GM11168 (cell line): Measurements from ENCODE around the gene TMEM120A.
"Not testable (repeated sequence)": the region's sequence is repeated elsewhere in the genome, so short reads cannot be mapped to it uniquely, and the experiment has no call there.

Experiments
- in situ Hi-C: fragments of 300-500 bp; cut with MboI; formaldehyde crosslinking; loops from one replicate; pipeline ENCODE4 v1.12.0; 2022; ENCODE audit warnings: low sequenced_read_pairs; ENCODE audit not compliant: unreplicated experiment

The TMEM120A gene

DNA sequence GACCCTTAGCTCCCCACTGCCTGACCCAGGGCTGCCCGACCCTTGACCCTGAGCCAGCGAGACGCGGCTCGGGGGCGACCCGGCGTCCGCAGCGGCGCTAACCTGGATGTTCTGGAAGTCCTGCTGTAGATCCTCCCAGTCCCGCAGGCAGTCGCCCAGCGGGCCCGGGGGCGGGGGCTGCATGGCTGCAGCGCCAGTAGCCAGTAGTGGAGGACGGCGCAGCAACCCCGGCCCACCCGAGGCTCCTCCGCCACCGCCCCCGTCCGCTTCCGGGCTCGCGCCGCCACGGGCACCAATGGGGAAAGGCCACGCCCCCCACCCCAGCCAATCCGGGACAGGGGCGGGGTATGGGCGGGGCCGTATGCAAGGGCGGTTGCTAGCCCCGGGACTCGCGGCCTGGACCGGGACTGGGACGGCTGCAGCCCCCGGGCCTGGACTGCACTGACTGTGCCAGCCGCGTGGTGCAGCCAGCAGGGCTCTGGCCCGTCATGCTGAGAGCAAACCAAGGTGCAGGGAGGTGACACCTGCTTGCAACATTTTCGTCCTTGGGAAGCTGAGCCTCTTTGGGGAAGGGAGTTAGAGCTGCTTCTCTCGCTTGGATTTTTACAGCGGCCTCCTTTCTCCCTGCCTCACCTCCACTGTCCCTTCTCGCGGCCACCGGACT lies at the start of gene TMEM120A:
TMEM120A (minus strand) TSS at position 208 of the 664 bp plus-strand sequence; CDS start at position 183, 25 bp downstream.
- in situ Hi-C loops = no loop called here

DNA sequence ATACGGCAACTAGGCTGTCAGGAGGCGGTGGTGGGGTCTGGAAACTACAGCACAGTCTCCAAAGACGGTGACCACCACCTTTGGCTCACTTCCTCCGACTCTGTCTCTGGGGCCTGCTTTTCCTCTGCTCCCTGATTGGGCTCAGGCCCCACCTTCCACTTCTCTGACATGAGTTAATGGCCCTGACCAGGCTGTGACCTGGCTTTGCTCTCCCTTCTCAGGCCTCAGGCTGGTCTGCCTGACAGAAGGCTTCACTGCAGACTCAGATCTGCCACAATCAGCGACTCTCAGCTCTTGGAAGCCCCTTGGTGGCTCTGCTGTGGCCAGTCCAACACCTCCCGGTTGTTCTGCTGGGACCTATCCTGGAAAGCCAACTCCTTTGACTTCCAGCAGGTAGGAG lies 45.7 kb upstream of the TMEM120A start:
- in situ Hi-C loops = no loop called here

DNA sequence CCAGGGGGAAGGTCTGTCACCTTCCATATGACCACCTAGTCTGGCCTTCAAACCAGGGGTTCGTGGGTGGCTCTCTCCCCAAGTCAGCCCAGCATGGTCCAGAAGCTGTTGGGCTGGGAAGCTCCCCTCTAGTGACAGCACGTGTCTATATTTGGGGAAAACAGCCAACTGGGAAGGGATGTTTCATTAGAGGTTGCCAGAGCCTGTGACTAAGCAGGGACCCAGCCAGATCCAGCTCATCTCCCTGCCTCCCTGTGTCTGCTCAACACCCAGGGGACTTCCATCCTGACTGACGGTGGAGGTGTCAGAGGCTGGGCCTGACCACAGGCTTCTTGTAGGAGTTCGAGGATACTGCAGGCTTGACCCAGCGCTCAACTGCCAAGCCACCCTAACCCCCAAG lies 42.9 kb upstream of the TMEM120A start:
- in situ Hi-C loops = no loop called here

DNA sequence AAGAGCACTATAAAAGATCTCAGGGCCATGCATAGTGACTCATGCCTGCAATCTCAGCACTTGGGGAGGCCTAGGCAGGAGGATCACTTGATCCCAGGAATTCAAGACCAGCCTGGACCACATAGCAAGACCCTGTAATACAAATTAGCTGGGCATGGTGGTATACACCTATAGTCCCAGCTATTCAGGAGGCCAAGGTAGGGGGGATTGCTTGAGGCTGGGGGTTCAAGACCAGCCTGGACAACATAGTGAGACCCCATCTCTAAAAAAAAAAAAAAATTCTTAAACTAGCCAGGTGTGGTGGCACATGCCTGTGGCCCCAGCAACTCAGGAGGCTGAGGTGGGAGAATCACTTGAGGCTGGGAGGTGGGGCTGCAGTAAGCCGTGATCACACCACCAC lies 37.6 kb upstream of the TMEM120A start:
- in situ Hi-C loops = no loop called here

DNA sequence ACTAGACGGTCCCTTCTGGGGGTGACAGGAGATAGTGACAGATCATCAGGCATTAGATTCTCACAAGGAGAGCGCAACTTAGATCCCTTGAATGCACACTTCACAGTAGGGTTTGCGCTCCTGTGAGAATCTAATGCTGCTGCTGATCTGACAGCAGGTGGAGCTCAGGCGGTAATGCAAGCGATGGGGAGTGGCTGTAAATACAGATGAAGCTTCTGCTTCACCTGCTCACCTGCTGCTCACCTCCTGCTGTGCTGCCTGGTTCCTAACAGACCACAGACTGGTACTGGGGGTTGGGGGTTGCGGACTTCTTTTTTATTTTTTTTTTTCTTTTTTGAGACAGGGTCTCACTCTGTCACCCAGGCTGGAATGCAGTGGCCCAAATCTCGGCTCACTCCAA lies 35.3 kb upstream of the TMEM120A start:
- in situ Hi-C loops = loop anchor here (10.0 kb wide), 1 partner anchor 155 kb away; the partner anchor contains the start of gene RHBDD2

DNA sequence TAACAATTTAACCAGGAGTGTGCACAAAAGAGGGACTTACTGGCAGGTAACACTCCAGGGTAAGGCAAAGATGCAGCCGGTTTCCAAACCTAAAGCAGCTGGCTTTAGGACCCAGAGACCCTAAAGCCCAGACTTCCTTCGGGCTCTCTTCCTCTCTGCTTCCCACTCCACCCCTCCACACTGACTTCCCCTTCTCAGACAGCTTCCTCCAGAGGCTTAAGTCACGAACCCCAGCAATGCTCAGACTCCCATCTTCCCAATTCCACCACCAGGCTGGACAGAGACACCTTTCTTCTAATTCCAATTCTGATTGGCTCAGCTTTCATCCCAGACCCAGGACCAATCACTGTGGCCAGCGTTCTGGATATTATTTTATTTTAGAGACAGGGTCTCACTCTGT lies 28.6 kb upstream of the TMEM120A start:
- in situ Hi-C loops = loop anchor here (10.0 kb wide), 1 partner anchor 148 kb away; the partner anchor contains the start of gene RHBDD2

DNA sequence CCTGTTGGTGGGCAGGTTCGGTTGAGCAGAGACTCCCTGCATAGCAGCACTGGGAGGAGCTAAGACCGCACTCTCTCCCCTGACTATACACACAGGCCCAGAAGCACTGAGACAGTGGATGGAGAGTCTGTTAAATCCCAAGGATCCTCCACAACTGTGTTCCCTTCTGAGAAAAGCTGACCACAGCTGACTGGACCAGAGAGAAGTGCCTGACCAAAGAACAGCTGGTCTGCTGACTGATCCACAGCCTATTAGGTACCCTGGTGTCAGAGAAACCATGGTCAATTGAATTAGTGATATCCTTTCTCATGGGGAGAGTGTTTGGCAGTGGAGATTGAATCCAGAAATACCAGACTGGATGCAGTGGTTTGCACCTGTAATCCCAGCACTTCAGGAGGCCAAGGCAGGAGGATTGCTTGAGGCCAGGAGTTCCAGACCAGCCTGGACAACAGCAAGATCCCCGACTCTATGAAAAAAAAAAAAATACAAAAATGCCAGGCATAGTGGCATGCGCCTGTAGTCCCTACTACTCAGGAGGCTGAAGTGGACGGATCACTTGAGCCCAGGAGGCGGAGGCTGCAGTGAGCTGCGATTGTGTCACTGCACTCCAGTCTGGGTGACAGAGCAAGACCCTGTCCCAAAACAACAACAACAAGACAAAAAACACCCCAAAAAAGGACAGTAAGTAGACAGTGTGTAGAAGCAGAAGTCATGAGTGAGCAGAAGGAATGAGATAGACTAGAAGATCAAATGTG lies 27.8 kb upstream of the TMEM120A start:
- in situ Hi-C loops = loop anchor here (10.0 kb wide), 1 partner anchor 147 kb away; the partner anchor contains the start of gene RHBDD2

DNA sequence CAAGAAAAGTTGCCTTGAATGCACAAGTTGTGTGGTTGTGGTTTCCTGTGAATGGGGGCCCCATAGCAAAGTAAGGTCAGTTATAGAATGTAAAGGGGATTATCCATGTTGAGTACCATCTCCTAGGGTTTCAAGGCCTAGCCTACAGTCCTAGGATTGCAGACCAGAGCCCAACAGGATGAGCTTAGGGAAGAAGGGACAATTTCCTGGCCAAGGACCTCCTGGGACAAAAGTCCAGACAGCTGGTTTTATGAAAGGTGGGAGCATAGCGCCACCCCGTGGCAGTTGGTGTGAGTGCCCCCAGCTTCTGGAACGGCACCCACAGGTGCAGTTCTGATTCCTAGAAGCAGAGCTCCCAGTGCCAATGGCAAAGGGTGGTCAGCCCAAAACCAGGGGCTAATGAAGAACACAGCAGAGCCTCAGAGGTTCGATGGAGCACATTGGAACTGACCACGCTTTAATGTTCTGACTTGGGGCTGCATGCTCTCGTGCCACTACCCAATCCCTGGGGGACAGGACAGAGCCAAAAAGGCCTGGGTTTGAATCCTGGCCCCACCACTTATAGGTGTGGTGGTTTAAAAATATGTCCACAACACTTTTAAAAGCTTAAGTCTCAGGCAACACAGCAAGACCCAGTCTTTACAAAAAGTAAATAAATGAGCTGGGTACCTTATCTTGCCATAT lies 25.8 kb upstream of the TMEM120A start:
- in situ Hi-C loops = loop anchor here (10.0 kb wide), 1 partner anchor 145 kb away; the partner anchor contains the start of gene RHBDD2

DNA sequence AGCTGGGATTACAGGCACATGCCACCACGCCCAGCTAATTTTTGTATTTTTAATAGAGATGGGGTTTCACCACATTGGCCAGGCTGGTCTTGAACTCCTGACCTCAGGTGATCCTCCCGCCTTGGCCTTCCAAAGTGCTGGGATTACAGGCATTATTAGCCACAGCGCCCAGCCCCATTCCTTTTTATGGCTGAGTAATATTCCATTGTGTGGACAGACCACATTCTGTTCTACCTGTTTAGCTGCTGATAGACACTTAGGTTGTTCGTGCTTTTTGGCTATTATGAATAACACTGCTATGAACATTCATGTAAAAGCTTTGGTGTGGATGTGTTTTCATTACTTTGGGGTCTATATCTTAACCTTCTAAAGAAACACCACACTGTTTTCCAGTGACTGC lies 24.1 kb upstream of the TMEM120A start:
- in situ Hi-C loops = not testable (repeated sequence)

DNA sequence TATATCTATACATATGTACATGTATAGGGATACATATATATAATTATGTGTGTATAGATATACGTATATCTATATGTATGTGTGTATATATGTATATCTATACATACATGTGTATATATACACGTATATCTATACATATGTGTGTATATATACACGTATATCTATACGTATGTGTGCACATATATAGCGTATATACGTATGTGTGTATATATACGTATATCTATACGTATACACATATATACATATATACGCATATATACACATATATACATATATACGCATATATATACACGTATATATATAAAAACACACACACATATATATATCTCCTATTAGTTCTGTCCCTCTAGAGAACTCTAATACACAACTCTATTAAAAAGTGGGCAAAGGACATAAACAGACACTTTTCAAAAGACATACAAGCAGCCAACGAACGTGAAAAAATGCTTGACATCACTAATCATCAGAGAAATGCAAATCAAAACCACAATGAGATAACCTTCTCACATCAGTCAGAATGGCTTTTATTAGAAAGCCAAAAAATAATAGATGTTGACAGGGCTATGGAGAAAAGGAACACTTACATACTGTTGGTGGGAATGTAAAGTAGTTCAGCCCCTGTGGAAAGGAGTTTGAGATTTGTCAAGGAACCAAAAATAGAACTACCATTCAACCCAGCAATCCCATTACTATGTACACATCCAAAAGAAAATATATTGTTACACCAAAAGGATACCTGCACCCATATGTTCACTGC lies 22.0 kb upstream of the TMEM120A start:
- in situ Hi-C loops = no loop called here

DNA sequence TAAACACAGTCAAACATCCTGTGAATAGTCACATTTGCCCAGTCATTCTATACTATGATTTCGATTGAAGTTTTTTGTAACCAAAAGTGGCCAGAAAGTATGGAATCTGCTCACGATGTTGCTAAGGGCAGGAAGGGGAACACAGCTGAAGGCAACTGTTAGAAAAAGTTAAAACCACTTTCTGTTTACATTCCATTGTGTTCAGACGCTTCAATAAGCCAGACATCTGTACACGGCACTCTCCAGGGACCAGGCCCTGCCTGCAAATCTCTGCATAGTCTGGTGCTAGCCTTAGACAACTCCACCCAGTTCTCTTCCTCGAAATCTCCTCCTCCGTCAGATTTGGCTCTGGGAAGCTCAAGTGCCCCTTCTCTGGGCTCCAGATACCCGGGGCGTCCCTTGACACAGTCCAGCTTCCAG lies 17.1 kb upstream of the TMEM120A start:
- in situ Hi-C loops = no loop called here

DNA sequence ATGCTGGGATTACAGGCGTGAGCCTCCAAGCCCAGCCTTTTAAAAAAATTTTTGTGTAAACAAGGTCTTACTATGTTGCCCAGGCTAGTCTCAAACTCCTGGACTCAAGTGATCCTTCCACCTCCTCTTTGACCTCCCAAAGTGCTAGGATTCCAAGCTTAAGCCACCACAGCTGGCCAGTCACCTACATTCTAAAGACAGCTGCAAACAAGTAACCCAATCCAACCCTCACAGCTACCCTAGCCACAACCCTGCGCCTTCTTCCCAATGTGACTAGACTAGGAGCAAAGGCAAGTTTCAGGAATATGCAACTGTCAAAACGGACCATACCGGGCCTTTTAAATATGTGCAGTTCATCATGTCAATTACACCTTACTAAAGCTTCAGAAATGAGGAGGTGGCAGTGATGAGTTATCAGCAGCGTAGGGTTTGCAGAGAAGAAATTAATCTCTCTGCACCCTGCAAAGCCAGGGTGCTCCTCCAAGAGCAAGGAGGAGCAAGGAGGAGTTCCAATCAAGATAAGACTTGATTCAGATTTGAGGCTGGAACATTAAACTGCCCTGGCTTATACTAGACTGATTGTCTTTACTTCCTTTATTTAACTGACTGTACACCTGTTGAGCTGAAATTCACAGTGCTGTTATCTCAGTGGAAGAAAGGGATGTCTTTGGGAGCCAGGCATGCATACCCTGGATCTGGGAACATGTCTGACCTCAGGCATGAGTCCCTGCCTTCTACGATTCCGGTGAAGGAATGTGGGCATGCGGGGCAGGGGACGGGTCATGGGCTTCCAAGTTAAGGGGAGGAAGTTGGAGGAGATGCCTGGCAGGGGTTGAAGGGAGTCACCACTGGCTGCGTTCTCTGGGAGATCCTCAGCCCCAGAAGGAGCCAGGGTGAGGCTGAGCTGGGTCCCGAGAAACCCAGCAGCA lies 15.5 kb upstream of the TMEM120A start:
- in situ Hi-C loops = no loop called here

DNA sequence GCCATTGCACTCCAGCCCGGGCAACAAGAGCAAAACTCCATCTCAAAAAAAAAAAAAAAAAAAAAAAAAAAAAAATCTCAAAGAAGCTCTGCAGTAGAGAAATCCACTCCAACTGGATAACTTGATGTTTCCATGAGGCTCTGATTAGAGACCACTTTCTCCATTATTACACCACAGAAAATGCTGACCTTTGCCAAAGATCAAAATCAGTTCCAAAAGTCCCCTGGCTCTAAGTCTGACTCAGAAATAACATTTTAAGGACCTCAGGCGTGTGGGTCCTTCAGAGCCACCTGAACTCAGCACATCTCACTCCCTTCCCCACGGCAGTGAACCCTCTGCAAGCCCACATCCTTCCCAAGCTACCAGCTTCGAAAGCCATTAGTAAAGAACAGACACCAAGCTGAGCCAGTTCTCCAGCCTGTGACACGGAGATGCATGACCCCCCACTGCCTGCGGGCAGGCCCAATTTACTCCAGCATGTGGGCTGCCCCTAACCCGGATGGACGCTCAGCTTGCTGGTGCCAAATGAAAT lies 13.8 kb upstream of the TMEM120A start:
- in situ Hi-C loops = no loop called here

DNA sequence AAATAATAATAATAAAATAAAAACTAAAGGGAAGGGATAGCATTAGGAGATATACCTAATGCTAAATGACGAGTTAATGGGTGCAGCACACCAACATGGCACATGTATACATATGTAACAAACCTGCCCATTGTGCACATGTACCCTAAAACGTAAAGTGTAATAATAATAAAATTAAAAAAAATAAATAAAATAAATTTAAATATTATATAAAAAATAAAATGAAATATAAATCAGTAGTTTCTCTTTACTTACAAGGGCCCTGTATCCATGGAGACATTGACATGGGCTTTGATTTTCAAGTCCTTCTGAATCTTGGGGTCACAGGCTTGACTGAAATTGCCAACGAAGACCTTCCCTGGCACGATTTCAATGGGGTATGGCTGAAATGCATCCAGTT lies 10.6 kb upstream of the TMEM120A start:
- in situ Hi-C loops = not testable (repeated sequence)

DNA sequence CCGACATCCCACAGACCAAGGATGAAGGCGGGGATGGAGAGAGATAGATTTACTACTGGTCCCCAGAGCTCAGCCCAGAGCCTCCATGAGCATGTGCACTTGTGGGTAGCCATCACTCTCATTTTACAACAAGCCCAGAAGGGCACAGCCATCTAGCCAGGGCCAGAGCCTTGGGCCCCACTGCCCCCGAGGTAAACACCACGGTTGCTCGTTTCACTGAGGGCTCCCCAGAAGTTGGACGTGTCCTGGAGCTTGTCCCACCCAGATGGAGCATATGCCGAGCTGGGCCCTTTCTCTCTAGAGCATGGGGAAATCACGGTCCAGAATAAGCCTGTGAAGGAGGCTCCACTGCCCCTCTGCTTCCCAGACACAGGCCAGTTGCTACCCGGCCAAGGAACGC lies 9.0 kb upstream of the TMEM120A start:
- in situ Hi-C loops = no loop called here

DNA sequence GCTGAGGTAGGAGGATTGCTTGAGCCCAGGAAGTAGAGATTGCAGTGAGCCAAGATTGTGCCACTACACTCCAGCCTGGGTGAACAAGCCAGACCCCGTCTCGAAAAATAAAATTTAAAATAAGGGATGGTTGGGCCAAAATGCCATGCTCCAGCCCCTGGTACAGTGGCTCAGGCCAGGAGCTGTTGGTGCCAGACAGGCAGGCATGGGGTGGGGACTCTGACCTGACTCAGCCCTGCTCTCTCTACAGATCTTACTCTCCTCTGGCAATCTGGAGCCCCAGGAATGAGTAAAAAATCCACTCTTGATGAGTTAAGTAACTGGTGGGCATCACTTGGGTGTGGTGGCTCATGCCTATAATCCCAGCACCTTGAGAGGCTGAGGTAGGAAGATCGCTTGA lies 8.4 kb upstream of the TMEM120A start:
- in situ Hi-C loops = no loop called here

DNA sequence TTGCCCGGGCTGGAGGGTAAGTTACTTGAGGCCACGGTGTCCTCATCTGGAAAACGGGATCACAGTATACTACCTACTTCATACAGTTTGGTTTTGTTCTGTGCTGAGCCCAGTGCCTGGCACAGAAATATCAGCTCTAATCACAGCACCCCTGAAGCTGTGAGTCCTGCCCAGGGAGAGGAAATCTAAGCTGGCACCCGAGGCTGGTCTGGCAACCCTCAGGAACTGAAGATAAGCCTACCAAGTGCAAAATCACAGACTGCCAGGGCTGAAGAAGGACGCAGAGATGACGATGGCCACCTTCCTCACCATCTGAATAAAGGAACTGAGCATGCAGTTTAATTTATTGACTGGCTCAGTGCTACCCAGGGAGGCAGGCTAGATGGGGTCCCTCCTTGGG lies 7.7 kb upstream of the TMEM120A start:
- in situ Hi-C loops = no loop called here

DNA sequence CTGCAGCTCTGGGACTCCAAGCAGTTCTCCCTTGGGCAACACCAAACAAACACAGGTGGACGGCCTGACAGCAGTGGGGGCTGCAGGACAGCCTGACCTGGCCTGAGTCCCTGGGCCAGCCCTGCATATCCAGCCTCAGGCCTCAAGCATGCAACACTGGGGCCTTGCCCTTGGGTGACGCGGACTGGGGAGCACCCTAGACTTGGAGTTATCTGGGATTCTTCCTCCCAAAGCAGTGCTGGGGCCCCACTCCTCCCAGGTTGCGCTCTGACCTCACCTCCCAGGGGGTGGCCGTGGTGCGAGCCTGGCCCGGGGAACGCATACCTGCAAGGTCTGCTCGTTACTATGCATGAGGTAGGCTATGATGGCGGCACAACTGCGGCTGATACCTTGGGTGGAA lies 6.2 kb upstream of the TMEM120A start:
- in situ Hi-C loops = no loop called here

DNA sequence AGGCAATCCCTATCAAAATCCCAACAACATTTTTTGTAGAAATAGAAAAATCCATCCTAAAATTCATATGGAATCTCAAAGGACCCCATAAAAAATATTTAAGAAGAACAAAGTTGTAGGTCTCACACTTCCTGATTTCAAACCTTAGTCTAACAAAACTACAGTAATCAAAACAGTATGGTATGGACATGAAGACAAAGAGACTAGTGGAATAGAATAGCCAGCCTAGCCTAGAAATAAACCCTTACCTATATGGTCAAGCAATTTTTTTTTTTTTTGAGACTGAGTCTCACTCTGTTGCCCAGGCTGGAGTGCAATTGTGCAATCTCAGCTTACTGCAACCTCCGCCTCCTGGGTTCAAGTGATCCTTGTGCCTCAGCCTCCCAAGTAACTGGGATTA lies 3.6 kb upstream of the TMEM120A start:
- in situ Hi-C loops = no loop called here
